Ishikawa (cell line): ENCODE data around the gene HDAC5.

Experiments
- CEBPB ChIP-seq: IDR thresholded peaks from 2 replicates; pipeline ENCODE4 v1.6.1; 2012
- CREB1 ChIP-seq: IDR thresholded peaks from 2 replicates; pipeline ENCODE4 v1.6.1; 2012; ENCODE audit warnings: low read depth
- EGR1 ChIP-seq: IDR thresholded peaks from 2 replicates; pipeline ENCODE4 v1.6.1; 2012
- EP300 ChIP-seq: IDR thresholded peaks from 2 replicates; pipeline ENCODE4 v1.6.1; 2012; ENCODE audit warnings: borderline replicate concordance
- FOXM1 ChIP-seq: IDR thresholded peaks from 2 replicates; pipeline ENCODE4 v1.6.1; 2012; ENCODE audit warnings: low read depth, borderline replicate concordance
- MAX ChIP-seq: IDR thresholded peaks from 2 replicates; pipeline ENCODE4 v1.6.1; 2012
- NFIC ChIP-seq: IDR thresholded peaks from 2 replicates; pipeline ENCODE4 v1.6.1; 2012
- RAD21 ChIP-seq: IDR thresholded peaks from 2 replicates; pipeline ENCODE4 v1.6.1; 2012; ENCODE audit warnings: low read depth
- REST ChIP-seq: IDR thresholded peaks from 2 replicates; pipeline ENCODE4 v1.6.1; 2012; ENCODE audit warnings: low read depth, mild to moderate bottlenecking
- TAF1 ChIP-seq: IDR thresholded peaks from 2 replicates; pipeline ENCODE4 v1.6.1; 2012; ENCODE audit warnings: low read depth, mild to moderate bottlenecking
- TCF12 ChIP-seq: IDR thresholded peaks from 2 replicates; pipeline ENCODE4 v1.6.1; 2012; ENCODE audit warnings: low read depth
- TEAD4 ChIP-seq: IDR thresholded peaks from 2 replicates; pipeline ENCODE4 v1.6.1; 2012
- USF1 ChIP-seq: IDR thresholded peaks from 2 replicates; pipeline ENCODE4 v1.6.1; 2012
- YY1 ChIP-seq: IDR thresholded peaks from 2 replicates; pipeline ENCODE4 v1.6.1; 2012; ENCODE audit warnings: low read depth
- ZBTB7A ChIP-seq: IDR thresholded peaks from 2 replicates; pipeline ENCODE4 v1.6.1; 2012; ENCODE audit warnings: low read depth

The HDAC5 gene

GRCh38 chr17:44049294-44050060 is 74.0 kb downstream of the HDAC5 start:
- TF ChIP-seq TAF1 (no peak), ZBTB7A (no peak), FOXM1 (no peak), EGR1 (no peak), TCF12 (no peak)

GRCh38 chr17:44045486-44045885 is 78.0 kb downstream of the HDAC5 start:
- TF ChIP-seq YY1 (no peak), USF1 (no peak), ZBTB7A (no peak), TAF1 (no peak), TEAD4 (no peak), RAD21 (no peak), CREB1 (no peak)

- TF ChIP-seq CREB1 (no peak), RAD21 (no peak), CEBPB (no peak)
Measured at GRCh38 chr17:44044071-44044470, 79.4 kb downstream of the HDAC5 start.

GRCh38 chr17:44043272-44043696 is 80.2 kb downstream of the HDAC5 start:
- TF ChIP-seq TEAD4 = no peak
- TF ChIP-seq RAD21 = no peak
- TF ChIP-seq NFIC = no peak
- TF ChIP-seq EGR1 = no peak
- TF ChIP-seq FOXM1 = no peak
- no peak for TF ChIP-seq TCF12
- TF ChIP-seq ZBTB7A = no peak
- TF ChIP-seq CREB1 = no peak
- no peak for TF ChIP-seq EP300
- no peak for TF ChIP-seq YY1
- TF ChIP-seq REST = no peak
- no peak for TF ChIP-seq CEBPB
- TF ChIP-seq USF1 = no peak

GRCh38 chr17:44039829-44040635 is 83.4 kb downstream of the HDAC5 start:
- TF ChIP-seq MAX (no peak), CREB1 (no peak), NFIC (peak; percentile 35; the same call in 1 of the 2 replicates)

- no peak for TF ChIP-seq FOXM1
- TF ChIP-seq TEAD4 = no peak
- TF ChIP-seq CEBPB = no peak
- TF ChIP-seq TAF1 = no peak
- no peak for TF ChIP-seq EGR1
- no peak for TF ChIP-seq TCF12
- TF ChIP-seq EP300 = no peak
- TF ChIP-seq RAD21 = no peak
- no peak for TF ChIP-seq USF1
- TF ChIP-seq YY1 = no peak
- TF ChIP-seq ZBTB7A = no peak
- no peak for TF ChIP-seq CREB1
- TF ChIP-seq NFIC = no peak
- no peak for TF ChIP-seq REST
- no peak for TF ChIP-seq MAX
Measured at GRCh38 chr17:44038604-44039011, 84.8 kb downstream of the HDAC5 start.
